K562 (cell line): ENCODE results near the gene HPD. TPM values are rescaled to one million over a fixed set of nuclear protein-coding genes. Genes with fewer than 3 reads are reported as not detected.

ENCODE experiments used
- ETS2 ChIP-seq: IDR thresholded peaks from 2 replicates; pipeline ENCODE4 v1.6.1; 2016; ENCODE audit warnings: borderline replicate concordance, missing genetic modification characterization, mild to moderate bottlenecking, moderate library complexity, missing compliant biosample characterization; ENCODE audit not compliant: poor library complexity, severe bottlenecking
- MAFG ChIP-seq: fragments of 450-650 bp; conservative IDR thresholded peaks from 2 replicates; pipeline ENCODE4 v1.6.1; 2016; ENCODE audit warnings: missing genetic modification characterization, missing compliant biosample characterization
- POLR2H ChIP-seq: IDR thresholded peaks from 2 replicates; pipeline ENCODE4 v1.6.1; 2016; ENCODE audit warnings: missing genetic modification characterization, low read depth, mild to moderate bottlenecking, control low read depth, missing compliant biosample characterization, moderate library complexity
- SLC30A9 ChIP-seq: fragments of 250-450 bp; sonication (Bioruptor Pico); IDR thresholded peaks from 2 replicates; pipeline ENCODE4 v1.8.0; 2022; ENCODE audit warnings: mild to moderate bottlenecking, moderate library complexity
- TAF1 ChIP-seq: IDR thresholded peaks from 2 replicates; pipeline ENCODE4 v1.6.1; 2011; ENCODE audit warnings: mild to moderate bottlenecking, low read length, moderate library complexity; ENCODE audit not compliant: insufficient read depth, control insufficient read depth, severe bottlenecking; ENCODE audit errors: extremely low read depth
- TCF3 ChIP-seq: sonication (generic); formaldehyde crosslinking; IDR thresholded peaks from 2 replicates; pipeline ENCODE4 v1.4.0; 2020; ENCODE audit warnings: mild to moderate bottlenecking, missing genetic modification reagents
- TEAD4 ChIP-seq, 2 experiments: sonication (generic) in 1 of 2; formaldehyde crosslinking in 1 of 2; IDR thresholded peaks; 2 replicates each; pipeline versions ENCODE4 v1.6.1 to v1.8.0; 2012 to 2022; ENCODE audit warnings: borderline replicate concordance in 1 of 2, inconsistent platforms in 1 of 2, low read length in 1 of 2, mild to moderate bottlenecking in 1 of 2, missing genetic modification reagents in 1 of 2
- ZBTB7A ChIP-seq: IDR thresholded peaks from 2 replicates; pipeline ENCODE4 v1.6.1; 2011; ENCODE audit warnings: low read depth, mild to moderate bottlenecking, low read length, moderate library complexity, borderline replicate concordance; ENCODE audit not compliant: control insufficient read depth
- ZNF143 ChIP-seq: sonication (generic); formaldehyde crosslinking; IDR thresholded peaks from 2 replicates; pipeline ENCODE4 v1.9.0; 2022; ENCODE audit warnings: mild to moderate bottlenecking, missing genetic modification reagents
- ZNF165 ChIP-seq: fragments of 250-450 bp; sonication (Bioruptor Pico); IDR thresholded peaks from 2 replicates; pipeline ENCODE4 v1.4.0; 2020; ENCODE audit warnings: borderline replicate concordance
- polyA plus RNA-seq, 8 experiments: library from polyadenylated mRNA; depleted of rRNA in 4 of 8; stranded (reverse) in 5 of 8; unstranded in 3 of 8; fragments of >200 nt; fragmentation: Nextera tagmentation in 2 of 8; fragmentation: Illumina TruSeq in 1 of 8; extraction: Ambion mirVana in 2 of 8; extraction: Trizol in 1 of 8; gene quantifications; 2 replicates each; pipeline versions ENCODE4 v1.2.1 to v1.2.3, GENCODE V29; 2011 to 2014; ENCODE audit warnings: inconsistent platforms in 1 of 8, missing spikeins in 1 of 8
- total RNA-seq, 7 experiments: library from RNA; depleted of rRNA in 6 of 7; stranded (reverse); fragments of >200 nt in 6 of 7; fragmentation: Illumina TruSeq in 2 of 7; extraction: Trizol in 2 of 7; gene quantifications; 2 replicates each; pipeline versions ENCODE4 v1.2.1 to v1.2.3, GENCODE V29; 2011 to 2021; ENCODE audit warnings: low replicate concordance in 1 of 7
- TF ChIP-seq, protein P1 (sequence below): fragments of 250-450 bp; sonication (Bioruptor Pico); IDR thresholded peaks from 2 replicates; pipeline ENCODE4 v1.4.0; 2020; ENCODE audit warnings: mild to moderate bottlenecking, moderate library complexity, borderline replicate concordance
- TF ChIP-seq, protein P2 (sequence below): fragments of 450-650 bp; IDR thresholded peaks from 2 replicates; pipeline ENCODE4 v1.6.1; 2016
- TF ChIP-seq, protein P3 (sequence below): sonication (generic); formaldehyde crosslinking; IDR thresholded peaks from 2 replicates; pipeline ENCODE4 v1.8.1; 2023; ENCODE audit warnings: missing genetic modification reagents, mild to moderate bottlenecking, borderline replicate concordance
- TF ChIP-seq, protein P4 (sequence below): fragments of 200-400 bp; formaldehyde crosslinking; IDR thresholded peaks from 2 replicates; pipeline ENCODE4 v1.6.1; 2017; ENCODE audit warnings: mild to moderate bottlenecking, low read depth, low read length, moderate library complexity

The HPD gene
- total and polyA plus RNA-seq, 9 of the 15 experiments (the other 6 are each of a cell fraction or from before 2014, with no cell fraction given), result 0.06 to 0.29 (median 0.07) TPM; not detected in 4

DNA sequence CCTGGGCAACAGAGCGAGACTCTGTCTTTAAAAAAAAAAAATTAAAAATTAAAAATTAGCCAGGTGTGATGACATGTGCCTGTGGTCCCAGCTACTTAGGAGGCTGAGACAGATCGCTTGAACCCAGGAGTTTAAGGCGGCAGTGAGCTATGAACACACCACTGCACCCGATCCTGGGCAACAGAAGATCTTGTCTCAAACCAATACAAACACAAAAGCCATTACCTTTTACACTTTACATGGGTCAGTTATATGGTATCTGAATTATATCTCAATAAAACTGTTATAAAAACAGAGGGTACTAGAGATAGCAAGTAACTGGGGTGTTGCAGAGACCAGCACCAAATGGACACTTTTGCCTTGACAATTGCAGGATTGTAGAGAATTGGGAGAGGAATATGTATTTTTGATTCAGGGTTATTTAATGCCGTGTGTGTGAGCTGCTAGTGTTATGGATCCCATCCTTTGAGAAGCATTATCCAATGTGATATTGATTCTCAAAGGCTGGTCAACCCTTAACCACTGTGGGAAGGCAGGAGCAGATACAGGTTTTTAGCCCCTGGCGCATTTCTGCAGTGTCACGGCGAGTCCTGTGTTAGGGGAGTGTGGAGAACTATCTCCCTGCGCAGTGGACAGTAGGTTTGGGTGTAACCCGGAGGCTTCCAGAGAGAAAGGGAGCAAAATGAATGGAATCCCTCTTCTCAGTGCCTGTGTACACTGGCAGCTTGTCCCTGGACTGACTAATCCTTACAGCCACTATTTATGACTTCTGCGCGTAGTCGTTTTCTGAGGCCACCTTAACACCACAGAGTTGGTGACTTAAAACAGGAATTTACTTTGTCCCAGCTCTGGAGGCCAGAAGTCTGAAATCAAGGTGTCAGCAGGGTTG is 34.3 kb upstream of the HPD start (continued):
- TF ChIP-seq, protein P1, sequence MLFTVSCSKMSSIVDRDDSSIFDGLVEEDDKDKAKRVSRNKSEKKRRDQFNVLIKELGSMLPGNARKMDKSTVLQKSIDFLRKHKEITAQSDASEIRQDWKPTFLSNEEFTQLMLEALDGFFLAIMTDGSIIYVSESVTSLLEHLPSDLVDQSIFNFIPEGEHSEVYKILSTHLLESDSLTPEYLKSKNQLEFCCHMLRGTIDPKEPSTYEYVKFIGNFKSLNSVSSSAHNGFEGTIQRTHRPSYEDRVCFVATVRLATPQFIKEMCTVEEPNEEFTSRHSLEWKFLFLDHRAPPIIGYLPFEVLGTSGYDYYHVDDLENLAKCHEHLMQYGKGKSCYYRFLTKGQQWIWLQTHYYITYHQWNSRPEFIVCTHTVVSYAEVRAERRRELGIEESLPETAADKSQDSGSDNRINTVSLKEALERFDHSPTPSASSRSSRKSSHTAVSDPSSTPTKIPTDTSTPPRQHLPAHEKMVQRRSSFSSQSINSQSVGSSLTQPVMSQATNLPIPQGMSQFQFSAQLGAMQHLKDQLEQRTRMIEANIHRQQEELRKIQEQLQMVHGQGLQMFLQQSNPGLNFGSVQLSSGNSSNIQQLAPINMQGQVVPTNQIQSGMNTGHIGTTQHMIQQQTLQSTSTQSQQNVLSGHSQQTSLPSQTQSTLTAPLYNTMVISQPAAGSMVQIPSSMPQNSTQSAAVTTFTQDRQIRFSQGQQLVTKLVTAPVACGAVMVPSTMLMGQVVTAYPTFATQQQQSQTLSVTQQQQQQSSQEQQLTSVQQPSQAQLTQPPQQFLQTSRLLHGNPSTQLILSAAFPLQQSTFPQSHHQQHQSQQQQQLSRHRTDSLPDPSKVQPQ, result no peak
- TF ChIP-seq, protein P2, sequence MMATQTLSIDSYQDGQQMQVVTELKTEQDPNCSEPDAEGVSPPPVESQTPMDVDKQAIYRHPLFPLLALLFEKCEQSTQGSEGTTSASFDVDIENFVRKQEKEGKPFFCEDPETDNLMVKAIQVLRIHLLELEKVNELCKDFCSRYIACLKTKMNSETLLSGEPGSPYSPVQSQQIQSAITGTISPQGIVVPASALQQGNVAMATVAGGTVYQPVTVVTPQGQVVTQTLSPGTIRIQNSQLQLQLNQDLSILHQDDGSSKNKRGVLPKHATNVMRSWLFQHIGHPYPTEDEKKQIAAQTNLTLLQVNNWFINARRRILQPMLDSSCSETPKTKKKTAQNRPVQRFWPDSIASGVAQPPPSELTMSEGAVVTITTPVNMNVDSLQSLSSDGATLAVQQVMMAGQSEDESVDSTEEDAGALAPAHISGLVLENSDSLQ, result peak; percentile 45; the same call in 1 of the 2 replicates
- no peak for TF ChIP-seq ETS2 (tag)
- no peak for TF ChIP-seq POLR2H
- no peak for TF ChIP-seq ZNF143
- TF ChIP-seq TAF1, result no peak
- TF ChIP-seq, protein P3, sequence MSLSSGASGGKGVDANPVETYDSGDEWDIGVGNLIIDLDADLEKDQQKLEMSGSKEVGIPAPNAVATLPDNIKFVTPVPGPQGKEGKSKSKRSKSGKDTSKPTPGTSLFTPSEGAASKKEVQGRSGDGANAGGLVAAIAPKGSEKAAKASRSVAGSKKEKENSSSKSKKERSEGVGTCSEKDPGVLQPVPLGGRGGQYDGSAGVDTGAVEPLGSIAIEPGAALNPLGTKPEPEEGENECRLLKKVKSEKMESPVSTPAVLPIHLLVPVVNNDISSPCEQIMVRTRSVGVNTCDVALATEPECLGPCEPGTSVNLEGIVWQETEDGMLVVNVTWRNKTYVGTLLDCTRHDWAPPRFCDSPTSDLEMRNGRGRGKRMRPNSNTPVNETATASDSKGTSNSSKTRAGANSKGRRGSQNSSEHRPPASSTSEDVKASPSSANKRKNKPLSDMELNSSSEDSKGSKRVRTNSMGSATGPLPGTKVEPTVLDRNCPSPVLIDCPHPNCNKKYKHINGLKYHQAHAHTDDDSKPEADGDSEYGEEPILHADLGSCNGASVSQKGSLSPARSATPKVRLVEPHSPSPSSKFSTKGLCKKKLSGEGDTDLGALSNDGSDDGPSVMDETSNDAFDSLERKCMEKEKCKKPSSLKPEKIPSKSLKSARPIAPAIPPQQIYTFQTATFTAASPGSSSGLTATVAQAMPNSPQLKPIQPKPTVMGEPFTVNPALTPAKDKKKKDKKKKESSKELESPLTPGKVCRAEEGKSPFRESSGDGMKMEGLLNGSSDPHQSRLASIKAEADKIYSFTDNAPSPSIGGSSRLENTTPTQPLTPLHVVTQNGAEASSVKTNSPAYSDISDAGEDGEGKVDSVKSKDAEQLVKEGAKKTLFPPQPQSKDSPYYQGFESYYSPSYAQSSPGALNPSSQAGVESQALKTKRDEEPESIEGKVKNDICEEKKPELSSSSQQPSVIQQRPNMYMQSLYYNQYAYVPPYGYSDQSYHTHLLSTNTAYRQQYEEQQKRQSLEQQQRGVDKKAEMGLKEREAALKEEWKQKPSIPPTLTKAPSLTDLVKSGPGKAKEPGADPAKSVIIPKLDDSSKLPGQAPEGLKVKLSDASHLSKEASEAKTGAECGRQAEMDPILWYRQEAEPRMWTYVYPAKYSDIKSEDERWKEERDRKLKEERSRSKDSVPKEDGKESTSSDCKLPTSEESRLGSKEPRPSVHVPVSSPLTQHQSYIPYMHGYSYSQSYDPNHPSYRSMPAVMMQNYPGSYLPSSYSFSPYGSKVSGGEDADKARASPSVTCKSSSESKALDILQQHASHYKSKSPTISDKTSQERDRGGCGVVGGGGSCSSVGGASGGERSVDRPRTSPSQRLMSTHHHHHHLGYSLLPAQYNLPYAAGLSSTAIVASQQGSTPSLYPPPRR (CRISPR knock-in tag), result 0 out of 2 replicates have a peak, but pooled peaks have one; percentile 2
- no peak for TF ChIP-seq ZBTB7A
- TF ChIP-seq MAFG (tag), result peak; percentile 95
- TF ChIP-seq ZNF165 (CRISPR knock-in tag), result no peak
- TF ChIP-seq TCF3 (CRISPR knock-in tag), result no peak; the same call in 1 of the 2 replicates
- TF ChIP-seq, protein P4, sequence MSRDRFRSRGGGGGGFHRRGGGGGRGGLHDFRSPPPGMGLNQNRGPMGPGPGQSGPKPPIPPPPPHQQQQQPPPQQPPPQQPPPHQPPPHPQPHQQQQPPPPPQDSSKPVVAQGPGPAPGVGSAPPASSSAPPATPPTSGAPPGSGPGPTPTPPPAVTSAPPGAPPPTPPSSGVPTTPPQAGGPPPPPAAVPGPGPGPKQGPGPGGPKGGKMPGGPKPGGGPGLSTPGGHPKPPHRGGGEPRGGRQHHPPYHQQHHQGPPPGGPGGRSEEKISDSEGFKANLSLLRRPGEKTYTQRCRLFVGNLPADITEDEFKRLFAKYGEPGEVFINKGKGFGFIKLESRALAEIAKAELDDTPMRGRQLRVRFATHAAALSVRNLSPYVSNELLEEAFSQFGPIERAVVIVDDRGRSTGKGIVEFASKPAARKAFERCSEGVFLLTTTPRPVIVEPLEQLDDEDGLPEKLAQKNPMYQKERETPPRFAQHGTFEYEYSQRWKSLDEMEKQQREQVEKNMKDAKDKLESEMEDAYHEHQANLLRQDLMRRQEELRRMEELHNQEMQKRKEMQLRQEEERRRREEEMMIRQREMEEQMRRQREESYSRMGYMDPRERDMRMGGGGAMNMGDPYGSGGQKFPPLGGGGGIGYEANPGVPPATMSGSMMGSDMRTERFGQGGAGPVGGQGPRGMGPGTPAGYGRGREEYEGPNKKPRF, result no peak
- TF ChIP-seq TEAD4 (IDR thresholded peaks at IDR 0.05; ENCODE audit: low read length), result peak; percentile 36; the same call in 1 of the 2 replicates
- TF ChIP-seq TEAD4 (CRISPR knock-in tag; IDR thresholded peaks at IDR 0.05; ENCODE audit: borderline replicate concordance), result no peak
- TF ChIP-seq SLC30A9 (CRISPR knock-in tag), result no peak
